ENCODE results near the gene POU3F1.
"Not testable (repeated sequence)": the region's sequence is repeated elsewhere in the genome, so short reads cannot be mapped to it uniquely, and the experiment has no call there.

POU3F1 gene

GRCh38 chr1:38046884-38047602 is 450 bp upstream of the POU3F1 start:
- DNase-seq, result peak; percentile 82

GRCh38 chr1:38045401-38046332 is 926 bp downstream of the POU3F1 start:
- DNase-seq, result peak; percentile 28

- no peak for DNase-seq
Measured at GRCh38 chr1:38044221-38045215, 2.1 kb downstream of the POU3F1 start.

- DNase-seq, result no peak
Measured at GRCh38 chr1:38043036-38043747, 3.4 kb downstream of the POU3F1 start.

- no peak for DNase-seq
Measured at GRCh38 chr1:38041936-38042834, 4.4 kb downstream of the POU3F1 start.

GRCh38 chr1:38039331-38040088 is 7.1 kb downstream of the POU3F1 start:
- DNase-seq, result no peak

- no peak for DNase-seq
Measured at GRCh38 chr1:38038861-38039260, 7.7 kb downstream of the POU3F1 start.

- no peak for DNase-seq
Measured at GRCh38 chr1:38037221-38037939, 9.2 kb downstream of the POU3F1 start.

GRCh38 chr1:38034871-38035270 is 11.7 kb downstream of the POU3F1 start:
- DNase-seq, result no peak

- DNase-seq, result not testable (repeated sequence)
Measured at GRCh38 chr1:38032992-38033391, 13.6 kb downstream of the POU3F1 start.

GRCh38 chr1:38031513-38031866 is 15.1 kb downstream of the POU3F1 start:
- no peak for DNase-seq

GRCh38 chr1:38030596-38031512 is 15.7 kb downstream of the POU3F1 start:
- no peak for DNase-seq

- peak; percentile 78 for DNase-seq
Measured at GRCh38 chr1:38029685-38030511, 16.7 kb downstream of the POU3F1 start.

- DNase-seq, result no peak
Measured at GRCh38 chr1:38029081-38029681, 17.4 kb downstream of the POU3F1 start.

GRCh38 chr1:38028671-38029070 is 17.9 kb downstream of the POU3F1 start:
- no peak for DNase-seq

GRCh38 chr1:38028105-38028591 is 18.4 kb downstream of the POU3F1 start:
- DNase-seq, result peak; percentile 73
